ENCODE data around the gene POLN. TPM values are rescaled to one million over a fixed set of nuclear protein-coding genes. Genes with fewer than 3 reads are reported as not detected.

Gene POLN
- total and polyA plus RNA-seq, 2 of the 4 experiments (the other 2 are of a cell fraction) = 0.63 to 0.72 TPM

DNA sequence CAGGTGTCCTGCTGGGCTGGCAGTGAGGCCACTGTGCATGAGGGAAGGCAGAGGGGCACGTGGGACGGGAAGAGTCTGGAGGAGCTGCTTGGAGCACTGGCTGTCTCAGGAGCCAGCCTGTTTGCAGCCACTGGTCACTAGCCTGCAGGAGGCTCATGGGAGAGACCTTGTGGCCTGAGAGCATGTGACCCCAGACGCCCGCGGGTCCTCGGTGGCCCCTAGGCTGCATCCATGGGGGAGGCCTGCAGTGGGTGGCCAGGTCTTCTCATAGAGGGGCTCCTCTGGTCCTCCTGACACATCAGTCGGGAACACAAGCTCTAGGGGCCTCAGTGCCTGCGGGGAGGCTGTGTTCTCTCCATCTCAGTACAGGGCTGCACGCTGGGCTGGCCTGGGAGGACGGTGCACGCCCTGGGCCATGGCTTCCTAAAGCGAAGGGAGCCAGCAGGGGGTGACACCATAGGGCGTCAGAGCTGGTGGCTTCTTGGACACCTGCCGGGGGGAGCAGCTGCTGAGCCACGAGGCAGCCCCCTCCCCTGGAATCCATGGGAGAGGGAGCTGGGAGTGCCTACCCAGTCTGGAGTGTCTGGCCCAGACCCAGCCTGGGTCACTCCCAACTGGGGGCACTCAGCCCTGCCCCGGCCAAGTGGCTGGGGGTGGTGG is 170.5 kb downstream of the POLN start:
- POLR2A ChIA-PET (ENCODE audit: unreplicated experiment) = no interaction called here
- WGBS, 2 experiments (ENCODE audit: extremely low coverage in 2 of 2, insufficient read length in 1 of 2) = 55% methylated on average over 6 of the region's 16 CpGs; no CpG with 5 or more reads in 1 of the 2 experiments

More for the DNA sequence above, 170.5 kb downstream of the POLN start:
- Histone ChIP-seq H2BK5ac (ENCODE audit: low read depth, low read length, poor library complexity, severe bottlenecking) (no peak overlapping the region), H3K18ac (ENCODE audit: low read depth, low read length) (no peak overlapping the region), H2AK9ac (replicated peaks; ENCODE audit: low read depth, low read length, poor library complexity) (no peak overlapping the region), H3K9me1 (ENCODE audit: insufficient read depth, low read length) (peaks cover 6% of the 10 kb centered on the region; the same call in 1 of the 2 replicates), H3K9me3 (ENCODE audit: control insufficient read depth, insufficient read depth, low read length) (no peaks in the 10 kb centered on the region), H3K27me3 (ENCODE audit: control insufficient read depth, insufficient read depth, low read length) (peaks cover 9% of the 10 kb centered on the region; the same call in 1 of the 2 replicates), H2BK20ac (ENCODE audit: low read depth, low read length) (no peak overlapping the region), H3K56ac (ENCODE audit: extremely low read depth, insufficient read depth, low read length) (no peak overlapping the region), H4K91ac (ENCODE audit: insufficient read depth, low read depth, low read length) (no peak overlapping the region), H2BK120ac (ENCODE audit: low read depth, low read length) (no peak overlapping the region), H4K20me1 (ENCODE audit: insufficient read depth, low read length) (no peaks in the 10 kb centered on the region), H3K79me1 (ENCODE audit: low read depth in 1 of 2, low read length in 2 of 2) (no peaks in the 10 kb centered on the region), H3K23ac (ENCODE audit: low read depth, low read length) (no peak overlapping the region), H3K9ac (ENCODE audit: low read depth, low read length) (no peak overlapping the region), H3K4me3 (ENCODE audit: insufficient read depth, low read depth, low read length) (no peak overlapping the region), H4K8ac (ENCODE audit: low read depth in 2 of 2, low read length in 2 of 2) (no peak overlapping the region), H4K5ac (ENCODE audit: low read depth, low read length) (no peak overlapping the region), H2BK15ac (ENCODE audit: low read depth, low read length) (no peak overlapping the region), H2AFZ (replicated peaks; ENCODE audit: low read length, poor library complexity) (no peak overlapping the region), H3K27ac (ENCODE audit: insufficient read depth, low read length) (no peak overlapping the region), H3K4me2 (ENCODE audit: low read depth, low read length) (no peak overlapping the region), H3K36me3 (ENCODE audit: control insufficient read depth, insufficient read depth, low read length) (no peaks in the 10 kb centered on the region), H2AK5ac (ENCODE audit: low read depth, low read length) (no peak overlapping the region), H3K14ac (replicated peaks; ENCODE audit: low read depth, low read length) (no peak overlapping the region), H3K4me1 (ENCODE audit: control insufficient read depth, insufficient read depth, low read length) (no peaks in the 10 kb centered on the region), H3K4ac (ENCODE audit: low read depth, low read length) (no peak overlapping the region)
- dilution Hi-C loops (cut with HindIII; ENCODE audit: low sequenced_read_pairs, unreplicated experiment) (no loop called here), in situ Hi-C loops (cut with MboI; ENCODE audit: low sequenced_read_pairs) (no loop called here), intact Hi-C loops (cut with micrococcal nuclease) (no loop called here)
- no TSS peak for BruUV-seq (replicated peaks)
- no peak for DNase-seq
- TF ChIP-seq FOS (IDR thresholded peaks at IDR 0.05; ENCODE audit: low read depth, low read length) = no peak
- no peak for TF ChIP-seq MAFK (IDR thresholded peaks at IDR 0.05; ENCODE audit: low read depth, low read length)
- TF ChIP-seq CHD1 (IDR thresholded peaks at IDR 0.05; ENCODE audit: low read depth, low read length) = no peak
- TF ChIP-seq NFE2L2 (IDR thresholded peaks at IDR 0.05; ENCODE audit: low read depth, low read length) = no peak
- no peak for TF ChIP-seq MAZ (IDR thresholded peaks at IDR 0.05; ENCODE audit: borderline replicate concordance, low read depth, low read length)
- no peak for TF ChIP-seq POLR2A (IDR thresholded peaks at IDR 0.05; ENCODE audit: low read depth, low read length)
- TF ChIP-seq RAD21 (IDR thresholded peaks at IDR 0.05; ENCODE audit: low read length) = no peak
- CTCF ChIA-PET = no interaction called here
- ATAC-seq (ENCODE audit: low read depth) = no peak

All from IMR-90 (cell line).